Smooth muscle cell (in vitro differentiated cells): ENCODE results near the gene EPB41. TPM values are rescaled to one million over a fixed set of nuclear protein-coding genes. Genes with fewer than 3 reads are reported as not detected.

Source experiments
- DNase-seq: peaks from one replicate; lab custom pipeline; 2025; ENCODE audit not compliant: unreplicated experiment; lab: John Stamatoyannopoulos, UW
- H2AFZ ChIP-seq: fragments of 200-600 bp; sonication (generic); 2 replicates; pipeline ENCODE4 v1.6.0; 2016; ENCODE audit warnings: antibody characterized with exemption, low read depth, mild to moderate bottlenecking
- H3F3A ChIP-seq: fragments of 200-600 bp; sonication (generic); 2 replicates; pipeline ENCODE4 v1.6.0; 2017; ENCODE audit warnings: antibody characterized with exemption, low read depth
- H3K27ac ChIP-seq: fragments of 200-600 bp; sonication (generic); 2 replicates; pipeline ENCODE4 v1.5.1; 2016; ENCODE audit warnings: low read depth, mild to moderate bottlenecking
- H3K27me3 ChIP-seq: fragments of 200-600 bp; sonication (generic); 2 replicates; pipeline ENCODE4 v1.6.1; 2016; ENCODE audit warnings: low read depth, mild to moderate bottlenecking
- H3K36me3 ChIP-seq: fragments of 200-600 bp; sonication (generic); 2 replicates; pipeline ENCODE4 v1.5.1; 2016; ENCODE audit warnings: low read depth
- H3K4me1 ChIP-seq: fragments of 200-600 bp; sonication (generic); 2 replicates; pipeline ENCODE4 v1.5.1; 2016; ENCODE audit warnings: low read depth
- H3K4me2 ChIP-seq: fragments of 200-600 bp; sonication (generic); 2 replicates; pipeline ENCODE4 v1.6.0; 2016; ENCODE audit warnings: mild to moderate bottlenecking
- H3K4me3 ChIP-seq: fragments of 200-600 bp; sonication (generic); 2 replicates; pipeline ENCODE4 v1.5.1; 2016; ENCODE audit warnings: mild to moderate bottlenecking
- H3K79me2 ChIP-seq: fragments of 200-600 bp; sonication (generic); 2 replicates; pipeline ENCODE4 v1.6.0; 2016; ENCODE audit warnings: low read depth, mild to moderate bottlenecking
- H3K9ac ChIP-seq: fragments of 200-600 bp; sonication (generic); 2 replicates; pipeline ENCODE4 v1.6.0; 2016; ENCODE audit warnings: low read depth
- H3K9me3 ChIP-seq: fragments of 200-600 bp; sonication (generic); replicated peaks from 2 replicates; pipeline ENCODE4 v1.5.1; 2016; ENCODE audit warnings: low read depth
- H4K20me1 ChIP-seq: fragments of 200-600 bp; sonication (generic); 2 replicates; pipeline ENCODE4 v1.6.0; 2016; ENCODE audit warnings: low read depth
- CTCF ChIP-seq: fragments of 200-600 bp; sonication (generic); IDR thresholded peaks from 2 replicates; pipeline ENCODE4 v1.5.1; 2017; ENCODE audit warnings: borderline replicate concordance, mild to moderate bottlenecking, antibody characterized with exemption; ENCODE audit not compliant: insufficient read depth, poor library complexity, severe bottlenecking
- WGBS: methylation state at CpG from one replicate; pipeline ENCODE4 v1.1.7; 2016; ENCODE audit warnings: low lambda C conversion rate; 5-methylcytosine and 5-hydroxymethylcytosine counted together
- polyA plus RNA-seq: library from polyadenylated mRNA; unstranded; fragments of >200 nt; fragmentation: Nextera tagmentation; extraction: Ambion mirVana; gene quantifications from 2 replicates; pipeline ENCODE4 v1.2.1, GENCODE V29; 2016
- total RNA-seq: library from RNA; depleted of rRNA; stranded (reverse); fragments of >200 nt; gene quantifications from 2 replicates; pipeline ENCODE4 v1.2.3, GENCODE V29; 2014

Gene EPB41
- total and polyA plus RNA-seq, 2 experiments from 2014 or later, result 4.7 to 20.2 TPM

- peaks cover 6% of the 10 kb centered on the region for H3K4me1 ChIP-seq
- H3K36me3 ChIP-seq, result no peaks in the 10 kb centered on the region
- no peak for TF ChIP-seq CTCF
- peak overlapping the region; percentile 26 for H3K4me2 ChIP-seq
- no peaks in the 10 kb centered on the region for H3K9me3 ChIP-seq
- 72% methylated on average over 2 of the region's 2 CpGs for WGBS
- no peak overlapping the region for H2AFZ ChIP-seq
- DNase-seq, result no peak
- no peaks in the 10 kb centered on the region for H3K27me3 ChIP-seq
- no peak overlapping the region for H3K9ac ChIP-seq
- no peak overlapping the region for H3K4me3 ChIP-seq
- no peaks in the 10 kb centered on the region for H3K79me2 ChIP-seq
- H4K20me1 ChIP-seq, result no peaks in the 10 kb centered on the region
- H3K27ac ChIP-seq, result peak overlapping the region; percentile 53
- H3F3A ChIP-seq, result peaks cover 5% of the 10 kb centered on the region
Measured at GRCh38 chr1:28974432-28974831, 60.1 kb downstream of the EPB41 start.

GRCh38 chr1:28976248-28976647 lies 61.9 kb downstream of the EPB41 start:
- Histone ChIP-seq H3K36me3 (no peaks in the 10 kb centered on the region), H3K27ac (no peak overlapping the region), H4K20me1 (no peaks in the 10 kb centered on the region), H3K4me1 (peaks cover 6% of the 10 kb centered on the region), H3K27me3 (no peaks in the 10 kb centered on the region), H3K9me3 (no peaks in the 10 kb centered on the region), H2AFZ (no peak overlapping the region), H3K79me2 (no peaks in the 10 kb centered on the region), H3K4me2 (no peak overlapping the region), H3F3A (peaks cover 5% of the 10 kb centered on the region), H3K4me3 (no peak overlapping the region), H3K9ac (no peak overlapping the region)
- no peak for TF ChIP-seq CTCF
- 90% methylated on average over 2 of the region's 2 CpGs for WGBS
- DNase-seq, result no peak

GRCh38 chr1:28981210-28981609 lies 66.8 kb downstream of the EPB41 start:
- H3K4me2 ChIP-seq, result no peak overlapping the region
- H3K4me1 ChIP-seq, result no peaks in the 10 kb centered on the region
- no peaks in the 10 kb centered on the region for H3K9me3 ChIP-seq
- DNase-seq, result no peak
- no peak overlapping the region for H3K4me3 ChIP-seq
- TF ChIP-seq CTCF, result no peak
- WGBS, result 94% methylated on average over 3 of the region's 3 CpGs
- no peaks in the 10 kb centered on the region for H3K27me3 ChIP-seq
- H3K36me3 ChIP-seq, result no peaks in the 10 kb centered on the region
- no peak overlapping the region for H2AFZ ChIP-seq
- H4K20me1 ChIP-seq, result no peaks in the 10 kb centered on the region
- H3F3A ChIP-seq, result no peaks in the 10 kb centered on the region
- H3K79me2 ChIP-seq, result peaks cover 3% of the 10 kb centered on the region
- H3K27ac ChIP-seq, result no peak overlapping the region
- no peak overlapping the region for H3K9ac ChIP-seq

DNA sequence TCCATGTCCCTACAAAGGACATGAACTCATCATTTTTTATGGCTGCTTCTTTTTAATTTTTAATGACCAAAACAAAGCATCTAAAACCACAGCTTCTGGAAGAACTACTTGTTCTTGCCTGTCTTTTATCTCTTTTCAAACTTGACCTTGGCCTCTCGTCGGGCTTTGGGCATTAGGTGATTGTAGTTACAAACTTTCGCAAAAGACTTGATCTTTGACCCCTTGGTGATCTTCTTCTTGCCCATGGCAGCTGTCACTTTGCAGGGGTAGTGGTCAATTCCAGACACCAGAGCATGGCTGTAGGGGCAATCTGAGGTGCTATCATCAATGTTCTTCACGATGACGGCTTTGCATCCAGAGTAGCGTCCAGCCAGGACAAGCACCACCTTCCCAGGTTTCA lies 67.8 kb downstream of the EPB41 start:
- no peak overlapping the region for H2AFZ ChIP-seq
- H3K36me3 ChIP-seq, result no peaks in the 10 kb centered on the region
- TF ChIP-seq CTCF, result no peak
- H3K4me3 ChIP-seq, result no peak overlapping the region
- no peaks in the 10 kb centered on the region for H3K27me3 ChIP-seq
- 97% methylated on average over 6 of the region's 6 CpGs for WGBS
- H3F3A ChIP-seq, result no peaks in the 10 kb centered on the region
- H3K9ac ChIP-seq, result no peak overlapping the region
- no peaks in the 10 kb centered on the region for H3K9me3 ChIP-seq
- no peak for DNase-seq
- no peaks in the 10 kb centered on the region for H3K4me1 ChIP-seq
- no peaks in the 10 kb centered on the region for H4K20me1 ChIP-seq
- no peak overlapping the region for H3K4me2 ChIP-seq
- H3K27ac ChIP-seq, result no peak overlapping the region
- peaks cover 3% of the 10 kb centered on the region for H3K79me2 ChIP-seq
